IPS DF 4.7 (cell line): ENCODE measurements around the gene LIG4.

ENCODE experiments used
- DNase-seq: peaks from one replicate; pipeline ENCODE4 v3.0.0-alpha.2; 2013; ENCODE audit warnings: low spot score; ENCODE audit errors: extremely low read depth

The LIG4 gene

GRCh38 chr13:108194435-108194936 lies 20.9 kb downstream of the LIG4 start:
- DNase-seq: no peak

DNA sequence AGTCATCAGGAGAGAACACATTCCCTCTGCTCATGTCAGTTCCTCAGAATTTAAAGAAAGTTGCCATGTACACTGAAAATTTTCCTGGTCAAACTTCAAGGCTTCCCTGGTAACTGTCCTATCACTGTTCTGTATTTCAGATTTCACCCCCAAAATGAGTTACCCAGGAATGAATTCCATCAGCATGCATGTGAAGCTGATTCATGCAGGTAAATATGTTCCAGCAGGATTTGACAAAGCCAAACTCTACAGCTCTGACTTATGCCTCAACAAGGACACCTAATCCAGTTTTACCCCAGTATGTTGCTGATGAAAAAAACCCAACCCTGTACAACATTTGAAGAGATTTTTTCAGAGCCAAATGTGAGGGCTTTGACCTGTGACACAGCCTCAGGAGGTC lies 21.5 kb downstream of the LIG4 start:
- no peak for DNase-seq

- DNase-seq: no peak
Observed at GRCh38 chr13:108190897-108191296, 24.4 kb downstream of the LIG4 start.

GRCh38 chr13:108188260-108188659 lies 27.1 kb downstream of the LIG4 start:
- DNase-seq: no peak

DNA sequence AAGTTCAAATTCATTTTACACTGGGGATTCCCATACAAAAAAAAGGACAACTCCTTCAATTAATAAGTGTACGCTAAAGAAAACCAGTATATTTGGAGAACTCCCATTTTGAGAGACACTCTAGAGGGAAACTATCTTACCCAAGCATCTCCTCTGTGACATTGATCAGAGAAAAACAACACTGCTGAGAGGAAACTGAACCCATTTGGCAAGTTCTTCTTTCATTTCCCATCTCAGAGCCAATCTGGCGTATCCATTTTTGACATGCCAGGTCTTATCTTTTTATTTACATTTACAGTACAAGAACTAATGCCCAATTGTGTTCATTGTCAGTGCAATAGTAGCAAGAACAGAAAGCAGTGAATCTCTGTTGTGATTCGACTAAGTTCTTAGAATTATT lies 30.1 kb downstream of the LIG4 start:
- no peak for DNase-seq

DNA sequence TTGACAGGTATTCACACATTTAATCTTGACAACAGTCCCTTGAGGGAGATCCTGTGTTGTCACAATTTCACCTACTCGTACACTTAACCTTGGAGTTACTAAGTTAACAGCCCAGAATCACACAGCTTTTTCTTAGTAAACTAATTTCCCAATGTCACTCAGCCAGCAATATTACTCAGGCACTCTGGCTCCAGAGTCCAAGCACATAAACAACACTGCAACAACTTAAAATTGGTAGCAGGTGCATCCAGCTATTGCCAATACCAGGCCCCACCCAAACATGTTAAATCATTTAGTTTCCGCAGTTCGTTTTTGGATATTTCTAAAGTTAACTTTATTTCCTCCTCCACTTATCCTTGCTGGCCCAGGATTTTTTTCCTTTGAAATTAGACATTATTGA lies 32.7 kb downstream of the LIG4 start:
- DNase-seq: no peak

- DNase-seq: no peak
Observed at GRCh38 chr13:108178078-108178477, 37.3 kb downstream of the LIG4 start.

- peak; percentile 22 for DNase-seq
Observed at GRCh38 chr13:108176685-108177274, 38.6 kb downstream of the LIG4 start.

GRCh38 chr13:108168929-108169328 lies 46.4 kb downstream of the LIG4 start:
- DNase-seq: no peak

- DNase-seq: no peak
Observed at GRCh38 chr13:108166078-108166477, 49.3 kb downstream of the LIG4 start.

- DNase-seq: no peak
Observed at GRCh38 chr13:108158746-108159145, 56.6 kb downstream of the LIG4 start.
